Daoy (cell line): ENCODE data around the gene TMOD1. TPM values are rescaled to one million over a fixed set of nuclear protein-coding genes. Genes with fewer than 3 reads are reported as not detected.
"Not testable (repeated sequence)": the region's sequence is repeated elsewhere in the genome, so short reads cannot be mapped to it uniquely, and the experiment has no call there.

Source experiments
- DNase-seq: peaks from one replicate; pipeline ENCODE4 v3.0.0-alpha.2; 2015; ENCODE audit warnings: low read depth
- total RNA-seq: library from RNA; depleted of rRNA; stranded (reverse); fragments of >200 nt; shearing (Covaris generic); gene quantifications from 2 replicates; pipeline ENCODE4 v1.2.3, GENCODE V29; 2014

The TMOD1 gene
- total RNA-seq, 1 experiment from 2014 or later: 3.9 TPM

DNA sequence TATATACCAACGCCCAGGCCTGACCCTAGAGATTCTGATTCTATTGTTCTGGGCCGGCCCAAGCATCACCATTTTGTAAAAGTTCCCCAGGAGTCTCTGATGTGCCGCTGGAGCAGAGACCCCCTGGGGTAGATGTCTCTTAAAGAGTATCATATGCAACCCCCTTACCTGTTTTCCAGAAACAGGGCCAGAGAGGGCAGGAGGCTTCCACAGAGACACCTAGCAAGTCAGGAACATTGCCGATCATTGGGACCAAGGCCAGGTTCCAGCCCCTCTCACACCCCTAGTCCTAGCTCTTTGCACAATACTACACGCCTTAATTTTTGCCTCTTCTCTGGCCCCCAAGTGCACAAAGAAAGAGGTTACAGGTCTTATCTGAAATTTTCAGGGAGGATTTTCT lies 63.8 kb downstream of the TMOD1 start:
- no peak for DNase-seq

DNA sequence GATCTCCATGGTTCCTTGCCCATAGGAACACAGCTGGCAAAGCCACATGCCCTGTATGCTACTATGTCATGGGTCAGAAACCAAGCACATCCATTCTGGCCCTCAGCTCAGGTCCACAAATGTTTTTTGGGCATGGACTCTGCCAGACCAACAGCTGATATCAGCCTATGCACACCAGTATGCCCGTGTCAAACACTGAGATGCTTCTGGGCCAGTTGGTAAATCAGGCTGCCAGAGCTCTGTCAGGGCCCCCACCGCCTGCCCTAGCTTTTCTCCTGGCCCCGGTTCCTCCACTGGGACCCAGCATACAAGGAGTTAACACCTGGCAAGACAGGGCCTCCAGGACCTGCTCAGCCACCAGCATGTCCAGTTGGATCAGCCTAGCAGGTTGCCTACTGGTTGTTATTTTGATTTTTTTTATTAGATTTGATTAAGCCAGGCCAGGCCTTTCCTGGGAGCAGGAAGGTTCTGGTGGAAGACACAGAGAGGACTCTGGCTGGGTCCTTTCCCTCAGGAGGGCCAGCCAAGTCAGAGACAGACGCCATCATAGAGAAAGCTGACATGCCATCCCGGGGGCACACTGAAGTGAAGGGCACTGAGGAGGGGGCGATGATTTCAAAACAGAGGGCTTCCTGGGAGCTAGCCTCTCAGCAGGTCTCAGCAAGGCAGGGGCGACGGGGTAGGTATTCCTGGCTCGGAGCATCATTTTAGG lies 65.9 kb downstream of the TMOD1 start:
- DNase-seq: no peak

DNA sequence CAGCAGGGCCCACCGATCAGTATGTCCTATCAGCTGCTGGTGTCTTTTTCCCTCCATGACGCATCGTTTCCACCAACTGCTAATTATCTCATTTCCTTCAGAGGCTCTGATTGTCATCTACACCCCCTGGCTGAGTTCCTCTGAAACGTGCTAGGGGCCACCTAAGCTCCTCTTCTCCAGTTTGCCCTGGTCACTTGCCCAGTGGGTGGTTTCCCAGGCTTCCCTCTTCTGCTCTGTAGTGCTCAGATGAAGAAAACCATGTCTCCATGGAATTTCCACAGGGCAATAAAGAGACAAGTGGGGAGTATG lies 66.4 kb downstream of the TMOD1 start:
- DNase-seq: no peak

DNA sequence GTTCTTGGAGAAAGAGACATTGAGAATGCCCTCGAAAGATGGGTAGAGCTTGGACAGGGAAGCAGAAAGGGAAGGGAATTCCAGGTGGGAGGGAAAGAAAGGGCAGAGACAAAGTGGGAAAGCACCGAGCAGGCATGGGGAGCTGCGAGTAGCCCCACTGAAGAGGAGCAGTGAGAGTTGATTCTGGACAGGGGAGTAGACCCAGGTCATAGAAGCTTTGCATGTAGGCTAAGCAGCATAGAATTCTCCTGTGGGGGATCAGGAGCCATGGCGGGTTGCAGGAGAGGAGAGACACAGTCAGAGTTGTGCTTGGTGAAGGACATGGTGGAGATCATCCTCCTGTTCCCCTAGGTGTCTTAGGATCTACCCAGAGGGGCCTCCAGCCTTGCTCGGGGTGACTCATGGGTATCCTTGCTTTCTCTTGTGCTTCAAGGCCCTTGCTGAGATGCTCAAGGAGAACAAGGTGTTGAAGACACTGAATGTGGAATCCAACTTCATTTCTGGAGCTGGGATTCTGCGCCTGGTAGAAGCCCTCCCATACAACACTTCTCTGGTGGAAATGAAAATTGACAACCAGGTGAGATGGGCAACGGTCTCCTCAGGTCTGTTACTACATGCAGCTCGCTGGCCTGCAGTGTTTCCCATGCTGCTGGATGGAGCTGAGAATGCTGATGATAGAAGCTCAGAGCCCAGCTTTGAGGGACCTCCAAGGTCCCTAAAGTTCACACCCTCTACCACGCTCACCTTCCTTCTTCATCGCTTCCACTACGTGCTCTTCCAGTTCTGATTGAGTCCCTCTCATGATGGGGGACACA lies 67.2 kb downstream of the TMOD1 start:
- DNase-seq: no peak

DNA sequence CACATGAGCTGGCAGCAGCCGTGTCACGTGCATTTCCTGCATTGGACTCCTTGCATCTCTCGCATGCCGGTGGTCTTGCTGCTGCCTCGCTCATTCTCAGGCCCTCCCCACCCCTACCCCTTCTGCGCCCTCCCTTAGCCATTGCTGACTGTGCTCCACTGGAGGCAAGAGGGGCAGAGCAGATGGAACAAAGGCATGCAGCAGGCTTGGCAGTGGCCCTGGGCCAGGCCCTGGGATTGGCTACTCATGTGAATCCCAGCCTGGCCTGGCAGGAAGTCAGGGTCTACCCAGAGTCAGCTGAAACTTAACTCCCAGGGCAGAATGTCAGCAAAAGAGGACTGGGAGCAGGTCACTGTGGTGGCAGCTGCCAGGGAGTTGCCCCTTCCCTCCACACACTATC lies 69.4 kb downstream of the TMOD1 start:
- no peak for DNase-seq

DNA sequence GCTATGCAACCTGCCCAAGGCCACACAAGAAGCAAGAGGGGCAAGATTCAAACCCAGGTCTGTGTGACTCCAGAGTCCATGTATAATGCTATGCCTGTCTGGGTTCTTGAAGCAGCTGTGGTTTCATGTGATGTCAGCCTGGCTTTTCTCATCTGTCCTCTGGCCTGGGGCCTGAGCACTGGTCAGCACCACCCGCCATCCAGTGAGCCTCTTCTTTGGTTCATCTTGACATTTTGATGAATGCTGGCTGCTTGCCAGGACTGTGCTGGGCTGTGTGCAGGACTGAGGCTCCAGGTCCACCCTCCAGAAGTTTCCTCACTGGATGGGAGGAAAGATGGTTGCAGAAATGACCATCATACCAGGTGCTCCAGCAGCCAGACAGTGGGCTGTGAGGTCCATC lies 70.2 kb downstream of the TMOD1 start:
- DNase-seq: no peak

DNA sequence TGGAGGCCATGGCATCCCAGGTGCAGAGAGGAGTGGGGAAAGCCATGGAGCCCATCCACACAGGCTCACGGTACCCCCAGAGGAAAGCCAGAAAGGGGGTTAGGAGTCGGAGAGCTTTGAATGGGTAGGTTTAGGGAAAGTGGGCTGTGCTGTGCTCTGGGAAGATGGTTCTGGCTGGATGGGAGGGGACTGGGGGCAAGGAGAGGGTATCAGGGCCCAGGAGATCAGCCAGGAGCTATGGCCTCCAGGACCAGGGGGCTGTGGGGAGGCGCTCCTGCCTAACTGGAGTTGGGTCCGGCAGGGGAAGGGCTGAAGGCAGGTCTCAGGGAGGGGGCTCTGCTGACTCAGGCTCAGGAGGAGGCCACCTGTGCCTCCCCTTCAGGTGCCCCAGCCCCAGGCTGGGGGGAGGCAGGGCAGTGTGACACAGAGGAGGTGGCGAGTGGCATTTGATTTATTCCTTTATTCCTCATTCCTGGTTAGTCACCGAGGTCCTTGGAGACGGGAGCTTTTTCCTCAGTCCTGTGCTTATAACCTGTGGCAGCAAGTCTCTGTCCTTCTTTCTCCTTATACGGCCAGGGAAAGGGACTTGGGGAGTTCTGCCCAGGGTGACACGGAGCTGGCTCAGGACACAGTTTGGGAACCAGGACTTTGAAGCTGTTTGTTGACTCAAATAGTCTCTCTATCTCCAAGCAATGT lies 70.9 kb downstream of the TMOD1 start:
- DNase-seq: no peak

DNA sequence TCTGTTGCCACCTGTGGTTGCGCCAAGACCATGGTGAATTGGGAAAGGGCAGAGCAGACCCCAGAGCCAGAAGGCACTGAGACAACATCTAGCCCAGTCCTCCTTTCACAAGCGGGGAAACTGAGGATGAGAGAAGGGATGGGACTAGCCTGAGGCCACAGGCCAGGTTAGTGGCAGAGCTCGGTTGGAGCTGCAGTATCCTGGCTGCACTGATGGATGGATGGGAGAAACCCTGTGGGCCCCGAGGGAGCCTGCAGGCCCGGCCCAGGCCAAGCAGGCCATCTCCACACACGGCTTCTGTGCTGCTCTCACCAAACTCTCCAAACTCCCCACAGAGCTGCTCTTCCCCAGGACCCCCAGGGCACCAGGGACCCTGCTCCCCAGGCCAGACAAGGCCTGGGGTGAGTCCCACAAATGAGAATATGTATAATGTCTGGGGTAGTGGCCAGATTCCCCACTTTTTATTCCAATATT lies 71.5 kb downstream of the TMOD1 start:
- no peak for DNase-seq

DNA sequence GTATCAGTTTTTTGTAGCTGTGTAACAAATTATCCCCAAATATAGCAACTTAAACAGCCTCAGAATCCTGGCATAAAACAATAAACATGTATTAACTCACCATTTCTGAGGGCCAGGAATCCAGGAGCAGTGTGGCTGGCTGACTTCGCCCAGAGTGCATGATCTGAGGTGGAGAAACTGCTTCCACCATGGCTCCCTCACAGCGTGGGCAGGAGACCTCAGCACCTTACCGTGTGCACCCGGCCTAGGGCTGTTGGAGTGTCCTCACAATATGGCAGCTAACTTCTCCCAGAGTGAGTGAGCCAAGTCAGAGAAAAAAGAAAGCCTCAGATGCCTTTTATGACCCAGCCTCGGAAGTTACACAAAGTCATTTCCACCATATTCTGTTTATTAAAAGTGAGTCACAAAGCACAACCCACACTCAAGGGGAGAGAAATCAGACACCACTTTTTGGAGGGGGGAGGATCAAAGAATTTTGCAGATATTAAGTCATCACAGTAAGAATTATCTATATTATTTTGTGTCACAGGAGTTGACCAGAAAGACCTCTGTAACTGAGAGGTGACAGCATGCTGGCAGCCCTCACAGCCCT lies 72.1 kb downstream of the TMOD1 start:
- no peak for DNase-seq

DNA sequence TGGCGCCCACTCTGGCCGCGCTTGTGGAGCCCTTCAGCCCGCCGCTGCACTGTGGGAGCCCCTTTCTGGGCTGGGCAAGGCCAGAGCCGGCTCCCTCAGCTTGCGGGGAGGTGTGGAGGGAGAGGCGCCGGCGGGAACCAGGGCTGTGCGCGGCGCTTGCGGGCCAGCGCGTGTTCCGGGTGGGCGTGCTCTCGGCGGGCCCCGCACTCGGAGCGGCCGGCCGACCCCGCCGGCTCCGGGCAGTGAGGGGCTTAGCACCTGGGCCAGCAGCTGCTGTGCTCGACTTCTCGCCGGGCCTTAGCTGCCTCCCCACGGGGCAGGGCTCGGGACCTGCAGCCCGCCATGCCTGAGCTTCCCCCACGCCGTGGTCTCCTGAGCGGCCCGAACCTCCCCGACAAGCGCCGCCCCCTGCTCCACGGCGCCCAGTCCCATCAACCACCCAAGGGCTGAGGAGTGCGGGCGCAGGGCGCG lies 72.7 kb downstream of the TMOD1 start:
- DNase-seq: not testable (repeated sequence)

DNA sequence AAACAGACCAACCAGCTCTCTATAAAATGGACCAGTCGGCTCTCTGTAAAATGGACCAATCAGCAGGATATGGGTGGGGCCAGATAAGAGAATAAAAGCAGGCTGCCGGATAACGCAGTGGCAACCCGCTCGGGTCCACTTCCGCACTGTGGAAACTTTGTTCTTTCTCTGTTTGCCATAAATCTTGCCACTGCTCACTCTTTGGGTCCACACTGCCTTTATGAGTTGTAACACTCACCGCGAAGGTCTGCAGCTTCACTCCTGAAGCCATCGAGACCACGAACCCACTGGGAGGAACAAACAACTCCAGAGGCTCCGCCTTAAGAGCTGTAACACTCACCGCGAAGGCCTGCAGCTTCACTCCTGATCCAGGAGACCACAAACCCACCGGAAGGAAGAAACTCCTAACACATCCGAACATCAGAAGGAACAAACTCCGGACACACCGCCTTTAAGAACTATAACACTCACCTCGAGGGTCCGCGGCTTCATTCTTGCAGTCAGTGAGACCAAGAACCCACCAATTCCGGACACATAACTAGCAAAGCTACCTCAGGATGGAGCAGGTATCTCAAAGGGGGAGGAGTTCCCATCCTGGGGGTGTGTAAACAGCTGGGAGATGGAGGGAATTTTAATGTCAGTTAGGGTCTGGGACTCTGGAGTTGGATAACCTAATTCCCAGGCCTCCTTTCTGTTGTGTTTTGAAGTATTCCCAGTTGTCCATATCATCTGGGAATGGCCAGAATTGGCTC lies 73.6 kb downstream of the TMOD1 start:
- DNase-seq: not testable (repeated sequence)

DNA sequence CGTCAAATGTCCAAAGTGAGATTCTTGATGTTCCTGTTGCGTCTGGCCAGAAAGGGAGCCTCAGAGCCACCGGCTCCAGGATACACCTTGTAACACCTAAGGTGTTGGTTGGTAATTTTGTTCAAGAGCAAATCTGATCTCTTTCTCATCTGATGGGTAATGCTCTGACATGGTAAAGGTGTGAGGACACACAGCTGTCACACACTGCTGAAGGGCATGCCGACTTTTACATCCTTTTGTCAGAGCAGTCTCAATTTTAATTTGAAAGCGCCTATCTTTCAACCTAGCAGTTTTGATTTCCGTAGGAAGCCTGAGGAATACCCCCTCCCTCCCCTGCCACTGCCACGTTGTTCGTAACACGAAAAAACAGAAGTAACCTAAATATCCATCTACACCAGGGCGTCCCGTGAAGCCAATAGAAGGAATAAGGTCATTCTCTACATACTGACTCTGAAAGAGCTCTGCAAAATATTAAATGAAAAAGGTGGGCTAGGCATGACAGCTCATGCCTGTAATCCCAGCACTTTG lies 74.3 kb downstream of the TMOD1 start:
- DNase-seq: no peak

DNA sequence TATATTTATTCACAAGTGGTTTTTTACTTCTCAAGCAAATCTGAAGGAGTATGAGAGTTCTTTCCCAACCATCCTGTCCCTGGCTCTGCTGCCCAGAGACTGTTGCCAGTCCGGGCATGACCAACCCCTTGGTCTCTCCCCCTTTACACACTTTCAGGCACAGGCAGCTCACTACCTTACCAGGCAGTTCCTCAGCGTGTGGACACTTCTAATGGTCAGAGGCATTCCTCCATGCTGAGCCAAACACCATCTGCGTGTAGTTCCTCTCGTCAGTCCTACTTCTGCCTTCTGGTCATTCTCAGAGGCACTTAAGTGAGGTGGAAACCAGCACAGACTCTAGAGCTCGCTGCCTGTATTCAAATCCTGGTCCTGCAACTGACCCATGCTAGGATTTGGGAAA lies 75.6 kb downstream of the TMOD1 start:
- no peak for DNase-seq

DNA sequence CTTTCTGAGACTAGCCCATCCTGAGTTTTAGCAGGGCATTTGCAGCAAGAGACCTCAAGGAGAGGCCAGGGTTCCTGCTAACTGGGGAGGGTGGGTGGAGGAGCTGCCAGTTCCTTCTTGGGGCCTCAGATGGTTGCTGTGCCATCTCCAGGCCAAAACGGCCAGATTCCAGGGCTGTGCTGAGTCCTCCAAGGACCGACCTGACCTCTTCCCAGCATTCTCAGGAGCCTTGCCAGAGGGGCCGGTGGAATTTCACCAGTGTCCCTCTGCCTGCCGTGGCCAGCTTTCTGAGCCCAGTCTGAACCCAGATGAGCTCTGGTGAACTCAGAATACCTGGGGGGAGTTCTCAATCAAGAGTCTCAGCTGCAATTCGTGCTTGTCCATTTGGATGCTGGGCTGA lies 77.4 kb downstream of the TMOD1 start:
- no peak for DNase-seq

DNA sequence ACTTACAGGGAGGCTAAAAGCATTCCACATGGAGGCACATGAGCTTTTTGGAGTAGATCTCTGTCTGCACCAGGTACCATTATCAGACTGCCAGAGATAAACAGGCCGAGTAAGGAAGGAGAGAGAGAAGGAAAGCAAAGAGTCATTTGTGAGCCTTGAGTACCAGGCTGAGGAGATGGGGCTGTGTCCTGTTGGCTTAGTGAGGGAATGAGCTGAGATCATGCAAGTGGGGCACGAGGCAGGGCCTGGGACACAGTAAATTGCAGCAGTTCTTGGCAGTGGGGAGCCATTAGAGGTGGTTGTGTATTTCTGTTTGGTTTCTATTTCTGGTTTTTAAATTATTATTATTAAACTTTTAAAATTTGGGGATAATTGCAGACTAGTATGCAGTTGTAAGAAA lies 78.4 kb downstream of the TMOD1 start:
- DNase-seq: no peak

DNA sequence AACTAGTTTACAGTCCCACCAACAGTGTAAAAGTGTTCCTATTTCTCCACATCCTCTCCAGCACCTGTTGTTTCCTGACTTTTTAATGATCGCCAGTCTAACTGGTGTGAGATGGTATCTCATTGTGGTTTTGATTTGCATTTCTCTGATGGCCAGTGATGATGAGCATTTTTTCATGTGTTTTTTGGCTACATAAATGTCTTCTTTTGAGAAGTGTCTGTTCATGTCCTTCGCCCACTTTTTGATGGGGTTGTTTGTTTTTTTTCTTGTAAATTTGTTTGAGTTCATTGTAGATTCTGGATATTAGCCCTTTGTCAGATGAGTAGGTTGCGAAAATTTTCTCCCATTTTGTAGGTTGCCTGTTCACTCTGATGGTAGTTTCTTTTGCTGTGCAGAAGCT lies 80.1 kb downstream of the TMOD1 start:
- DNase-seq: not testable (repeated sequence)

DNA sequence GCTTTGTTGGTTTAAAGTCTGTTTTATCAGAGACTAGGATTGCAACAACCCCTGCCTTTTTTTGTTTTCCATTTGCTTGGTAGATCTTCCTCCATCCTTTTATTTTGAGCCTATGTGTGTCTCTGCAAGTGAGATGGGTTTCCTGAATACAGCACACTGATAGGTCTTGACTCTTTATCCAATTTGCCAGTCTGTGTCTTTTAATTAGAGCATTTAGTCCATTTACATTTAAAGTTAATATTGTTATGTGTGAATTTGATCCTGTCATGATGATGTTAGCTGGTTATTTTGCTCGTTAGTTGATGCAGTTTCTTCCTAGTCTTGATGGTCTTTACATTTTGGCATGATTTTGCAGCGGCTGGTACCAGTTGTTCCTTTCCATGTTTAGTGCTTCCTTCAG lies 83.3 kb downstream of the TMOD1 start:
- DNase-seq: not testable (repeated sequence)

DNA sequence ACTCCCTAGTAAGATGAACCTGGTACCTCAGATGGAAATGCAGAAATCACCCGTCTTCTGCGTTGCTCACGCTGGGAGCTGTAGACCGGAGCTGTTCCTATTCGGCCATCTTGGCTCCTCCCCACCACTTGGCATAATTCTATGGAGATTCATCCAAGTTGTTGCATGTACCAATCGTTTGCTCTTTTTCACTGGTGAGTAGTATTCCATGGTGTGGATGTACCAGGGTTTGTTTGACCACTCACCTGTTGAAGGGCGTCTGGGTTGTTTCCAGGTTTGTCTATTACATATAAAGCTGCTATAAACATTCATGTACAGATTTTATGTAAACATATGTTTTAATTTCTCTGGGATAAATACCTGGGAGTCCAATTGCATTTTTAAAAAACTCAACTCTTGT lies 85.4 kb downstream of the TMOD1 start:
- DNase-seq: not testable (repeated sequence)

DNA sequence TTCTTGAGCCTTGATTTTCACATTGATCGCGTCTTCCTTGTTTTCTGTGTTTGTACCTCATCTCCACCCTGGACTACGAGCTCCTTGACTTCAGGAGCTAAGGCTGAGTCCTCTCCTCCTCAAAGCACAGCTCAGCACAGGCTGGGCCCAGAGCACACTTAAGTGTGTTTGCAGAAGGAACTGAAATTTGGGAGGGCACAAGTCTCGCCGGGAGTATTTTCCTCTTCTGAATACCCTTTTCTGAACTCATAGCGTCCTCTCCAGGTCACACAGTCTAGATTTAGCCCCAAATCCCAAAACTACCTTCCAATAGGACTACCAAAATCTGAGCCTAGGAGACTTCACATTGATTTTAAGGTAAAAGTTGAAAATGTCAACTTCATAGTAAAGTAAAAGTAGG lies 90.1 kb downstream of the TMOD1 start:
- no peak for DNase-seq

DNA sequence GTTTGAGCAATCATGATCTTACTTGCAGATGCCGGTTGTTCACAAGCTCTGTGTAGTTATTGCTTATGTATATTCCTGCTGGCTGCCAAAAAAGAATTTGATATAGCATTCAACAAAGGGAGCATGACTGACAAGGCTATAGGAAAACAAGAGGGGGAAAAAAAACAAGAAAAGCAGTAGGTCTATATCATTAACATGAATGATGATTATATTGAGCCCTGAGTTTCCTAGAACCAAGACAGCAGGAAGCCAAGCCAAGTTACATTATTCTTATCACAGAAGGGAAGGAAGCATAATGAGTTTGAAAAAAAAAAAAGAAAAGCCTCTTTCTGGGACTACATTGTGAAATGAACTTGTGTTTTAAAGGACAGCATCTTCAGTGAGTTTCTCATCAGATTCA lies 90.7 kb downstream of the TMOD1 start:
- DNase-seq: no peak

DNA sequence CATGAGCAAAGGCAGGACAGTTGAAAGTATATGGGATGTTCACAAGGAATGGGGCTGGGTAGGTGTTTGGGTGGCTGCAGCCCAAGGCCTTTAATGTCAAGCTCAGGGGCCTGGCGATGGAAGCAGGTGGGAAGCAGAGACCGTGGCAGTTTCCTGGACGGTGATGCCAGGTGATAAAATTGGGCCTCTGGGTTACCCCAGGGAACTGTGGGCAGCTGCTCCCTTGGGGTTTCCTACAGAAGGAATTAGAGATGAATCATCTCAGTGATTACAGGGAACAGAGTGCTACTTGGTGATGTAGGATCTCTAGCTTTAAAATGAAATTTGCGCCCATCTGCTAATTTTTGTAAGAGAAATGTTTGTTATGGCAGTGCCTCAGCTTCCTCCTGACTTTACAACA lies 92.5 kb downstream of the TMOD1 start:
- DNase-seq: peak; percentile 38
